Measurements from ENCODE around the gene CDK11B. TPM values are rescaled to one million over a fixed set of nuclear protein-coding genes. Genes with fewer than 3 reads are reported as not detected.
A peak's percentile ranks its signal among the peaks of the same experiment; 100 is the strongest.

CDK11B gene
- total and polyA plus RNA-seq, 2 donors (not counting 1 experiment from before 2014, with no cell fraction given) = 14.1 to 36.3 TPM

DNA sequence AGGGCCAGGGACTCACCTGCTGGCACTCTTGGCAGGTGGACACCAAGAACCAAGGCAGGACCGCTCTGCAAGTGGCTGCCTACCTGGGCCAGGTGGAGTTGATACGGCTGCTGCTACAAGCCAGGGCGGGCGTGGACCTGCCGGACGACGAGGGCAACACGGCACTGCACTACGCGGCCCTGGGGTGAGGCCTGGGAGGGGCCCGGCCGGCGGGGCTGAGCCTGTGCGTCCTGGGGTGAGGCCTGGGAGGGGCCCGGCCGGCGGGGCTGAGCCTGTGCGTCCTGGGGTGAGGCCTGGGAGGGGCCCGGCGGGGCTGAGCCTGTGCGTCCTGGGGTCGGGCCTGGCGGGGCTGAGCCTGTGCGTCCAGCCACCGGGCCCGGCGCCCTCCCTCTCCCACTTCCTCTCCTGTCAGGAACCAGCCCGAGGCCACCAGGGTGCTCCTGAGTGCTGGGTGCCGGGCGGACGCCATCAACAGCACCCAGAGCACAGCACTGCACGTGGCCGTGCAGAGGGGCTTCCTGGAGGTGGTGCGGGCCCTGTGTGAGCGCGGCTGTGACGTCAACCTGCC, 31.5 kb downstream of the CDK11B start:
- peaks cover 0 to 8% (median 0%) of the 10 kb centered on the region in 3 donors for H3K9me3 ChIP-seq (ENCODE audit: control extremely low read depth in 1 of 3, control insufficient read depth in 2 of 3, insufficient read depth in 1 of 3, low read length in 2 of 3)
- intact Hi-C loops (cut with micrococcal nuclease) = no loop called here
- no peaks in the 10 kb centered on the region for H3K9me3 Mint-ChIP-seq (ENCODE audit: insufficient read depth)
- H3K4me1 Mint-ChIP-seq = peaks cover 6% of the 10 kb centered on the region
- no peaks in the 10 kb centered on the region for H3K79me2 ChIP-seq (ENCODE audit: control insufficient read depth, insufficient read depth, low read length)
- ChIA-PET POLR2A (no interaction called here), CTCF (no interaction called here)
- DNase-seq (peak; percentile 20), ATAC-seq (ENCODE audit: low read depth) (no peak)
- H3K9ac ChIP-seq (ENCODE audit: low read length) = no peak overlapping the region
- H3K36me3 ChIP-seq (replicated peaks in 1 of 2; ENCODE audit: control extremely low read depth in 1 of 2, control insufficient read depth in 1 of 2, extremely low read depth in 1 of 2, insufficient read depth in 2 of 2, low read length in 1 of 2) = no peaks in the 10 kb centered on the region
- H3K4me3 ChIP-seq (ENCODE audit: control extremely low read depth in 1 of 5, extremely low read depth in 1 of 5, insufficient read depth in 1 of 5, low read depth in 2 of 5, low read length in 4 of 5) = no peak overlapping the region
- H3K27me3 ChIP-seq (replicated peaks in 1 of 4; ENCODE audit: control extremely low read depth in 1 of 4, control insufficient read depth in 3 of 4, insufficient read depth in 4 of 4, low read length in 3 of 4) = peaks cover 0 to 13% (median 4%) of the 10 kb centered on the region in 4 experiments
- H3K27ac Mint-ChIP-seq = no peak overlapping the region
- H3K27ac ChIP-seq (ENCODE audit: low read length in 2 of 2) = no peak overlapping the region
- H3K27me3 Mint-ChIP-seq = peaks cover 3% of the 10 kb centered on the region
- WGBS (ENCODE audit: insufficient coverage) = 83% methylated on average over 34 of the region's 37 CpGs
- H4K20me1 ChIP-seq (ENCODE audit: control insufficient read depth, insufficient read depth, low read length, poor library complexity, severe bottlenecking) = peaks cover 3% of the 10 kb centered on the region
- no peak overlapping the region for H3K4me3 Mint-ChIP-seq
- no peak overlapping the region for H3K4me2 ChIP-seq (replicated peaks; ENCODE audit: low read depth, low read length, poor library complexity, severe bottlenecking)
- peaks cover 15 to 21% of the 10 kb centered on the region in 2 donors for H3K4me1 ChIP-seq (ENCODE audit: control insufficient read depth in 2 of 2, insufficient read depth in 2 of 2, low read length in 2 of 2)
- TF ChIP-seq, protein P1, sequence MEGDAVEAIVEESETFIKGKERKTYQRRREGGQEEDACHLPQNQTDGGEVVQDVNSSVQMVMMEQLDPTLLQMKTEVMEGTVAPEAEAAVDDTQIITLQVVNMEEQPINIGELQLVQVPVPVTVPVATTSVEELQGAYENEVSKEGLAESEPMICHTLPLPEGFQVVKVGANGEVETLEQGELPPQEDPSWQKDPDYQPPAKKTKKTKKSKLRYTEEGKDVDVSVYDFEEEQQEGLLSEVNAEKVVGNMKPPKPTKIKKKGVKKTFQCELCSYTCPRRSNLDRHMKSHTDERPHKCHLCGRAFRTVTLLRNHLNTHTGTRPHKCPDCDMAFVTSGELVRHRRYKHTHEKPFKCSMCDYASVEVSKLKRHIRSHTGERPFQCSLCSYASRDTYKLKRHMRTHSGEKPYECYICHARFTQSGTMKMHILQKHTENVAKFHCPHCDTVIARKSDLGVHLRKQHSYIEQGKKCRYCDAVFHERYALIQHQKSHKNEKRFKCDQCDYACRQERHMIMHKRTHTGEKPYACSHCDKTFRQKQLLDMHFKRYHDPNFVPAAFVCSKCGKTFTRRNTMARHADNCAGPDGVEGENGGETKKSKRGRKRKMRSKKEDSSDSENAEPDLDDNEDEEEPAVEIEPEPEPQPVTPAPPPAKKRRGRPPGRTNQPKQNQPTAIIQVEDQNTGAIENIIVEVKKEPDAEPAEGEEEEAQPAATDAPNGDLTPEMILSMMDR (IDR thresholded peaks at IDR 0.05) = no peak
- TF ChIP-seq EZH2 (IDR thresholded peaks at IDR 0.05; ENCODE audit: borderline replicate concordance, insufficient read depth, low read depth, low read length, poor library complexity, severe bottlenecking) = no peak
- no peak overlapping the region for H2AFZ ChIP-seq (ENCODE audit: insufficient read depth, low read depth, low read length, poor library complexity, severe bottlenecking)

DNA sequence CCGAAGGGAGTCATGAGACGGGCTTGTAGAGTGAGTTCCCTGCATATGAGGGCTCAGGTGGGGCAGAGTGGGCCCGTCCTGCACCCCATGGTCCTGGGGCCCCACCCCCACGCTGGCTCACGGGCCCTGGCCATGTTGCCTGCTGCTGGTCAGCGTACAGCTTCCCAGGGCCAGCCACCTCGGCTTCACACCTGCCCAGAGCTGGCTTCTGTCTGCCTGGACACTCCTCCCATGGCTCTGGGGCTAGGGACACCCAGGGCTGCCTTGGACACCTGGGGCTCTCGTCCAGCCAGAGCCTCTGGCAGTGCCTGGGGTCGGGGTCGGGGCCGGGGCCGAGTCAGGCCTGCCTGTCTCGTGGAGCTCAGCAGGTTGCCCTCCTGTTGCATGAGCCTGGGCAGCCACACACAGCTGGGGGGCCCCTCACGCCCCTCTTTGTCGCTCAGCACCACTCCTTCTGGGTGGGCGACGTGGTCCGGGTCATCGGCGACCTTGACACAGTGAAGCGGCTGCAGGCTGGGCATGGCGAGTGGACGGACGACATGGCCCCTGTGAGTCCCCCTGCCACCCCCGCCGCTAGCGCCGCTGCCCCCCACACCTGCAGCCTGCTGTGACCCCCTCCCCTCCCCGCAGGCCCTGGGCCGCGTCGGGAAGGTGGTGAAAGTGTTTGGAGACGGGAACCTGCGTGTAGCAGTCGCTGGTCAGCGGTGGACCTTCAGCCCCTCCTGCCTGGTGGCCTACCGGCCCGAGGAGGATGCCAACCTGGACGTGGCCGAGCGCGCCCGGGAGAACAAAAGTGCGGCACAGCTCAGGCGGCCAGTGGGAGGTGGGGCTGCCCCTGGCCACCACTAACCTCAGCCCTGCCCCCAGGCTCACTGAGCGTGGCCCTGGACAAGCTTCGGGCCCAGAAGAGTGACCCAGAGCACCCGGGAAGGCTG, 32.3 kb downstream of the CDK11B start:
- H3K4me3 Mint-ChIP-seq = no peak overlapping the region
- 96% methylated on average over 43 of the region's 48 CpGs for WGBS (ENCODE audit: insufficient coverage)
- no peak overlapping the region for H3K4me2 ChIP-seq (replicated peaks; ENCODE audit: low read depth, low read length, poor library complexity, severe bottlenecking)

More for the DNA sequence above, 32.3 kb downstream of the CDK11B start:
- Histone ChIP-seq H3K27me3 (replicated peaks in 1 of 4; ENCODE audit: control extremely low read depth in 1 of 4, control insufficient read depth in 3 of 4, insufficient read depth in 4 of 4, low read length in 3 of 4) (peaks cover 0 to 5% (median 2%) of the 10 kb centered on the region in 4 experiments), H3K27ac (ENCODE audit: low read length in 2 of 2) (no peak overlapping the region), H2AFZ (ENCODE audit: insufficient read depth, low read depth, low read length, poor library complexity, severe bottlenecking) (no peak overlapping the region), H3K4me1 (ENCODE audit: control insufficient read depth in 2 of 2, insufficient read depth in 2 of 2, low read length in 2 of 2) (peaks cover 8 to 15% of the 10 kb centered on the region in 2 donors), H3K4me3 (ENCODE audit: control extremely low read depth in 1 of 5, extremely low read depth in 1 of 5, insufficient read depth in 1 of 5, low read depth in 2 of 5, low read length in 4 of 5) (no peak overlapping the region), H3K79me2 (ENCODE audit: control insufficient read depth, insufficient read depth, low read length) (no peaks in the 10 kb centered on the region), H3K9me3 (ENCODE audit: control extremely low read depth in 1 of 3, control insufficient read depth in 2 of 3, insufficient read depth in 1 of 3, low read length in 2 of 3) (peaks cover 0 to 4% (median 0%) of the 10 kb centered on the region in 3 donors), H4K20me1 (ENCODE audit: control insufficient read depth, insufficient read depth, low read length, poor library complexity, severe bottlenecking) (peaks cover 5% of the 10 kb centered on the region), H3K36me3 (replicated peaks in 1 of 2; ENCODE audit: control extremely low read depth in 1 of 2, control insufficient read depth in 1 of 2, extremely low read depth in 1 of 2, insufficient read depth in 2 of 2, low read length in 1 of 2) (no peaks in the 10 kb centered on the region), H3K9ac (ENCODE audit: low read length) (no peak overlapping the region)
- Mint-ChIP-seq H3K27me3 (peaks cover 3% of the 10 kb centered on the region), H3K27ac (no peak overlapping the region), H3K4me1 (peaks cover 5% of the 10 kb centered on the region), H3K9me3 (ENCODE audit: insufficient read depth) (no peaks in the 10 kb centered on the region)
- CTCF ChIA-PET = no interaction called here
- intact Hi-C loops (cut with micrococcal nuclease) = no loop called here
- no peak for ATAC-seq (ENCODE audit: low read depth)
- POLR2A ChIA-PET = no interaction called here
- peak; percentile 27 for DNase-seq
- TF ChIP-seq, protein P1 (IDR thresholded peaks at IDR 0.05) = no peak
- TF ChIP-seq EZH2 (IDR thresholded peaks at IDR 0.05; ENCODE audit: borderline replicate concordance, insufficient read depth, low read depth, low read length, poor library complexity, severe bottlenecking) = no peak

Data from B cell (primary cell).